ENCODE results near the gene CCDC47. TPM values are rescaled to one million over a fixed set of nuclear protein-coding genes. Genes with fewer than 3 reads are reported as not detected.

The CCDC47 gene
- polyA plus RNA-seq, 3 donors = 15.2 to 56.4 (median 43.0) TPM

DNA sequence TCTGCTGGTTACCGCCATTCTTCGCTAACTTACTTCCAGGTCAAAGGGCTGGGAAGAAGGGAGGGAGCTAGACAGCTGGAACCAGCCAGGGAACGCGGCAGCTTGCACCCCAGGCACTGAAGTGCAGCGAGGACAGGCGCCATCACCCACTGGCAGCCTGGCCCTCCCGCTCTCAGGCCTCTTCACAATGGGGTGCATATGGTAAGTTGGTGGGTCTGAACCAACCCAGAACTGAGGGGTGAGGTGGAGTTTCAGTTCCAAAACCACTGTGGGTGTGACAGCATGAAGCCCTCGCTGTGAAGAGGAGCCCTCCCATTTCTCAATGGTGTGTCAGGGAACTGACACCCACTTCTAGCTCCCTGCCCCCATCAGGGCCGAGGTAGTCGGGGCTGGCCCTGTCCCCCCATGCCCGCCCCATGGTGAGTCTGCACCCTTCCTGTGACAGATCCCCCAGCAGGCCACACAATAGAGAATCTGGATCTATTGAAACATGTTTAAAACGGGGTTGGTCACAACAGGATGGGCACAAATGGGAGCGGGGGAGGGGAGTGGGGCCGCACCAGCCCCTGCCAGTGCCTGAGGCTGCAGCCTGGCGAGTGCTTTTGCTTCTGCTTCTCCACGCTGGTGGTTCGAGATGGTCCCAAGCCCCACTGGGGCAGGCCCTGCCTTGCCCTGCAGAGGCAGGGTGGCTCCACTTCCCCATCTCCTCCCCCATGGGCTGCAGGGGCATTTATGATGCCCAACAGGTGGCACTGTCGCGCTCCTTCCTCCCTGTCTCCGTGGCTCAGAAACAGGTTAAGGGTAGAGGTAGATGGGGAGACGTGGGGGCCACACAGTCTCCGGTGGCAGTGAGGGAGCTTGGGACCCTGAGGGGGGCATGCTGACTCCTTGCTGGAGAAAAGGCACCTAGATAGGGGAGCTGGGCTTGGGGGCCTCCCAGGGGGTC is 75.8 kb downstream of the CCDC47 start:
- H3K4me3 Mint-ChIP-seq = peak overlapping the region; percentile 95 to 97
- H3K4me3 ChIP-seq (replicated peaks in 1 of 3; ENCODE audit: low read depth in 2 of 3, low read length in 3 of 3) = peak overlapping the region; percentile 74 to 100 (median 92)
- peak overlapping the region; percentile 100 for H3K4me2 ChIP-seq (replicated peaks; ENCODE audit: extremely low read depth, low read length, poor library complexity, severe bottlenecking)
- peaks cover 60% of the 10 kb centered on the region for H3K4me1 Mint-ChIP-seq
- H3K36me3 Mint-ChIP-seq = peaks cover 36 to 57% of the 10 kb centered on the region in 2 donors
- H3K27me3 ChIP-seq (ENCODE audit: control insufficient read depth in 2 of 2, insufficient read depth in 2 of 2, low read length in 2 of 2) = no peaks in the 10 kb centered on the region
- H2AFZ ChIP-seq (ENCODE audit: insufficient read depth, low read depth, low read length, poor library complexity, severe bottlenecking) = no peak overlapping the region
- peak overlapping the region; percentile 70 to 85 for H3K27ac ChIP-seq (ENCODE audit: low read depth in 1 of 2, low read length in 2 of 2)
- peak overlapping the region; percentile 91 for H3K9ac ChIP-seq (ENCODE audit: insufficient read depth, low read length, poor library complexity, severe bottlenecking)
- H3K36me3 ChIP-seq (replicated peaks in 1 of 2; ENCODE audit: control insufficient read depth in 1 of 2, insufficient read depth in 2 of 2, low read length in 2 of 2) = peaks cover 42 to 53% of the 10 kb centered on the region in 2 donors
- DNase-seq = peak; percentile 81 to 83 (median 81)
- H3K9me3 ChIP-seq (replicated peaks in 1 of 2; ENCODE audit: control insufficient read depth in 1 of 2, insufficient read depth in 1 of 2, low read length in 2 of 2) = no peaks in the 10 kb centered on the region
- WGBS (ENCODE audit: insufficient coverage) = 47% methylated on average over 13 of the region's 22 CpGs
- peaks cover 56 to 73% of the 10 kb centered on the region in 2 donors for H3K4me1 ChIP-seq (ENCODE audit: control insufficient read depth in 1 of 2, insufficient read depth in 2 of 2, low read length in 2 of 2)
- peaks cover 0 to 3% (median 0%) of the 10 kb centered on the region in 3 donors for H3K27me3 Mint-ChIP-seq (ENCODE audit: low read depth in 3 of 3)
- H3K9me3 Mint-ChIP-seq = peaks cover 0 to 2% (median 0%) of the 10 kb centered on the region in 7 donors
- H4K20me1 ChIP-seq (ENCODE audit: insufficient read depth, low read length) = peaks cover 75% of the 10 kb centered on the region
- intact Hi-C loops (cut with micrococcal nuclease) = loop anchor here (5.0 to 10.0 kb wide), 8 partner anchors 45 to 145 kb away; partner anchors contain the start of genes CCDC47 (in 2 of the 2), DDX42 (in 2 of the 2), DCAF7 (in 1 of the 2) and FTSJ3 (in 1 of the 2)
- TF ChIP-seq, protein P1, sequence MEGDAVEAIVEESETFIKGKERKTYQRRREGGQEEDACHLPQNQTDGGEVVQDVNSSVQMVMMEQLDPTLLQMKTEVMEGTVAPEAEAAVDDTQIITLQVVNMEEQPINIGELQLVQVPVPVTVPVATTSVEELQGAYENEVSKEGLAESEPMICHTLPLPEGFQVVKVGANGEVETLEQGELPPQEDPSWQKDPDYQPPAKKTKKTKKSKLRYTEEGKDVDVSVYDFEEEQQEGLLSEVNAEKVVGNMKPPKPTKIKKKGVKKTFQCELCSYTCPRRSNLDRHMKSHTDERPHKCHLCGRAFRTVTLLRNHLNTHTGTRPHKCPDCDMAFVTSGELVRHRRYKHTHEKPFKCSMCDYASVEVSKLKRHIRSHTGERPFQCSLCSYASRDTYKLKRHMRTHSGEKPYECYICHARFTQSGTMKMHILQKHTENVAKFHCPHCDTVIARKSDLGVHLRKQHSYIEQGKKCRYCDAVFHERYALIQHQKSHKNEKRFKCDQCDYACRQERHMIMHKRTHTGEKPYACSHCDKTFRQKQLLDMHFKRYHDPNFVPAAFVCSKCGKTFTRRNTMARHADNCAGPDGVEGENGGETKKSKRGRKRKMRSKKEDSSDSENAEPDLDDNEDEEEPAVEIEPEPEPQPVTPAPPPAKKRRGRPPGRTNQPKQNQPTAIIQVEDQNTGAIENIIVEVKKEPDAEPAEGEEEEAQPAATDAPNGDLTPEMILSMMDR (IDR thresholded peaks at IDR 0.05) = peak; percentile 87
- peak overlapping the region; percentile 82 to 95 (median 90) for H3K27ac Mint-ChIP-seq
- H3K79me2 ChIP-seq (ENCODE audit: insufficient read depth, low read length) = peaks cover 45% of the 10 kb centered on the region

DNA sequence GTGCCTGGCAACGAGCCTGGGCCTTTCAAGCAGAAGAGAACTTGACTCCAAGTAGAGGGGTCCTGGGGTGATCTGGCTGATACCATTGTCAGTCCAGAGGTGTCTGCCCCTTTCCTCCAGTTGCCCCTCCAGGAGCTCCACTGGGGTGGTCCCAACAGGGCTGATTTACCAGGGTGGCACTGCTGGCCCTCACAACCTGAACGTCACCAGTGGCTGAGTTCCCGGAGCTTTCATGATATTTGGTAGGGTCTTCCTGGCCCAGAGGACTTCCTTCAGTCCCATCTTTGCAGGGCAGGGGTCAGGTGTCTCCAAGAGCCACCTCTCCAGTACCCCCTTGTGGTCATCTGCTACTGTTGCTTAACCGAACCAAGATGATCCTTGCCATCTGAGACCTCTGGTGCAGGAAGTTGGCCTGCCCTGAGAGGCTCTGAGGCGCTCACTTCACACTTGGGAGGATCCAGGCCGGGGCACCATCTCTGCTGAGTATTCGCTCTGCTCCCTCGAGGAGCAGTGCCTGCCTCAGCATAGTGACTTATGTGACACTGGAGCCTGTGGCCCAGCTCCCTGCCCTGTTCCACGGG is 76.9 kb downstream of the CCDC47 start:
- Histone ChIP-seq H3K9ac (ENCODE audit: insufficient read depth, low read length, poor library complexity, severe bottlenecking) (peak overlapping the region; percentile 91), H4K20me1 (ENCODE audit: insufficient read depth, low read length) (peaks cover 80% of the 10 kb centered on the region), H3K9me3 (replicated peaks in 1 of 2; ENCODE audit: control insufficient read depth in 1 of 2, insufficient read depth in 1 of 2, low read length in 2 of 2) (no peaks in the 10 kb centered on the region), H3K27ac (ENCODE audit: low read depth in 1 of 2, low read length in 2 of 2) (peak overlapping the region; percentile 70 to 85), H3K36me3 (replicated peaks in 1 of 2; ENCODE audit: control insufficient read depth in 1 of 2, insufficient read depth in 2 of 2, low read length in 2 of 2) (peaks cover 53 to 64% of the 10 kb centered on the region in 2 donors), H3K79me2 (ENCODE audit: insufficient read depth, low read length) (peaks cover 36% of the 10 kb centered on the region), H3K27me3 (ENCODE audit: control insufficient read depth in 2 of 2, insufficient read depth in 2 of 2, low read length in 2 of 2) (no peaks in the 10 kb centered on the region), H3K4me2 (replicated peaks; ENCODE audit: extremely low read depth, low read length, poor library complexity, severe bottlenecking) (peak overlapping the region; percentile 100), H3K4me1 (ENCODE audit: control insufficient read depth in 1 of 2, insufficient read depth in 2 of 2, low read length in 2 of 2) (peaks cover 46 to 64% of the 10 kb centered on the region in 2 donors), H3K4me3 (replicated peaks in 1 of 3; ENCODE audit: low read depth in 2 of 3, low read length in 3 of 3) (peak overlapping the region in 2 of 3 experiments; percentile 92 to 100), H2AFZ (ENCODE audit: insufficient read depth, low read depth, low read length, poor library complexity, severe bottlenecking) (no peak overlapping the region)
- intact Hi-C loops (cut with micrococcal nuclease) = loop anchor here (5.0 to 10.0 kb wide), 8 partner anchors 44 to 146 kb away; partner anchors contain the start of genes CCDC47 (in 2 of the 2), DDX42 (in 2 of the 2), DCAF7 (in 1 of the 2) and FTSJ3 (in 1 of the 2)
- H3K36me3 Mint-ChIP-seq = peaks cover 47 to 68% of the 10 kb centered on the region in 2 donors
- DNase-seq = peak; percentile 38 to 57 (median 54)
- H3K4me3 Mint-ChIP-seq = peak overlapping the region; percentile 27 to 97
- peaks cover 50% of the 10 kb centered on the region for H3K4me1 Mint-ChIP-seq
- H3K9me3 Mint-ChIP-seq = no peaks in the 10 kb centered on the region
- TF ChIP-seq, protein P1 (IDR thresholded peaks at IDR 0.05) = peak; percentile 33
- 42% methylated on average over 7 of the region's 9 CpGs for WGBS (ENCODE audit: insufficient coverage)
- H3K27me3 Mint-ChIP-seq (ENCODE audit: low read depth in 3 of 3) = peaks cover 0 to 3% (median 0%) of the 10 kb centered on the region in 3 donors
- H3K27ac Mint-ChIP-seq = peak overlapping the region; percentile 45 to 94 (median 84)
